GM12878 (cell line): ENCODE results near the gene EMX1.

ENCODE experiments used
- ATF3 ChIP-seq: IDR thresholded peaks from 2 replicates; pipeline ENCODE4 v1.6.1; 2011; ENCODE audit warnings: low read depth, mild to moderate bottlenecking, low read length, moderate library complexity, borderline replicate concordance; ENCODE audit errors: extremely low read depth
- BRCA1 ChIP-seq: IDR thresholded peaks from 2 replicates; pipeline ENCODE4 v1.6.1; 2011; ENCODE audit warnings: low read depth, low read length, improper control_type of control experiment
- CEBPB ChIP-seq, 2 experiments: fragments of 150-350 bp in 1 of 2; IDR thresholded peaks; 2 replicates each; pipeline ENCODE4 v1.6.1; 2012 to 2014; ENCODE audit warnings: low read depth in 2 of 2, low read length in 2 of 2, borderline replicate concordance in 1 of 2, inconsistent platforms in 1 of 2
- CTCF ChIP-seq, 3 experiments: IDR thresholded peaks in 2 of 3; conservative IDR thresholded peaks in 1 of 3; 2 replicates each; pipeline ENCODE4 v1.5.1; 2011; ENCODE audit warnings: low read depth in 3 of 3, low read length in 3 of 3, mild to moderate bottlenecking in 3 of 3, control low read depth in 2 of 3, moderate library complexity in 2 of 3, inconsistent platforms in 1 of 3, mixed read lengths in 1 of 3; ENCODE audit not compliant: control insufficient read depth in 2 of 3, insufficient read depth in 1 of 3; ENCODE audit errors: extremely low read depth in 1 of 3
- POLR2AphosphoS5 ChIP-seq: IDR thresholded peaks from 2 replicates; pipeline ENCODE4 v1.6.1; 2011; ENCODE audit warnings: mild to moderate bottlenecking, low read length, inconsistent platforms
- ZNF24 ChIP-seq: fragments of 450-650 bp; IDR thresholded peaks from 2 replicates; pipeline ENCODE4 v1.6.1; 2017; ENCODE audit warnings: antibody characterized with exemption, mild to moderate bottlenecking
- ZNF274 ChIP-seq: IDR thresholded peaks from one replicate; pipeline ENCODE4 v1.8.0; 2011; ENCODE audit not compliant: insufficient read length, insufficient read depth
- ZSCAN29 ChIP-seq: fragments of 450-650 bp; IDR thresholded peaks from 2 replicates; pipeline ENCODE4 v1.6.1; 2017; ENCODE audit warnings: mild to moderate bottlenecking, moderate library complexity

- no peak for TF ChIP-seq ATF3
- TF ChIP-seq ZNF274, result no peak
- no peak for TF ChIP-seq POLR2AphosphoS5
- no peak for TF ChIP-seq CTCF (IDR thresholded peaks at IDR 0.05 in 2 of 3, conservative IDR thresholded peaks at IDR 0.05 in 1 of 3; ENCODE audit: control insufficient read depth in 2 of 3, extremely low read depth in 1 of 3, insufficient read depth in 1 of 3, low read depth in 3 of 3, low read length in 3 of 3)
- TF ChIP-seq ZNF24, result no peak
- no peak for TF ChIP-seq BRCA1
- TF ChIP-seq ZSCAN29, result no peak
- no peak for TF ChIP-seq CEBPB (IDR thresholded peaks at IDR 0.05; ENCODE audit: borderline replicate concordance in 1 of 2, low read depth in 2 of 2, low read length in 2 of 2)
Measured at GRCh38 chr2:72915320-72915906, 1.9 kb upstream of the EMX1 start.
